Measurements from ENCODE around the gene RBMX2.
"Not testable (repeated sequence)": the region's sequence is repeated elsewhere in the genome, so short reads cannot be mapped to it uniquely, and the experiment has no call there.

RBMX2 gene

DNA sequence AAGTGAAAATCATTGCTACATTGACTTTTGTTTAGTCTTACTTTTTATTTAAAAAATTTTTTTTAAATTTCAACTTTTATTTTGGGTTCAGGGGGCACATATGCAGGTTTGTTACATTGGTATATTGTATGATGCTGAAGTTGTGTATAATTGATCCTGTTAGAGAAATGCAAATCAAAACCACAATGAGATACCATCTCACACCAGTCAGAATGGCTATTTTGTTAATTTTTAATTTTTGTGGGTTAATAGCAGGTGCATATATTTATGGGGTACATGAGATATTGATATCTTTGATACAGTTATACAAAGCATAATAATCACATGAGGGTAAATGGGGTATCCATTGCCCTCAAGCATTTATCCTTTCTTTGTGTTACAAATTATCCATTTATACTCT, 34.1 kb downstream of the RBMX2 start:
- TF ChIP-seq FOXP2 (optimal IDR thresholded peaks at IDR 0.05; ENCODE audit: control extremely low read depth, extremely low read length, insufficient read depth) (no peak), EZH2 (IDR thresholded peaks at IDR 0.05) (no peak), POLR2AphosphoS5 (IDR thresholded peaks at IDR 0.05; ENCODE audit: borderline replicate concordance, low read depth, low read length) (no peak)
- no peak overlapping the region for H3K27ac ChIP-seq
- no peak for DNase-seq (ENCODE audit: low read depth, low spot score)
- no peaks in the 10 kb centered on the region for H3K9me3 ChIP-seq (ENCODE audit: low read depth, low read length)
- no peak overlapping the region for H3K9ac ChIP-seq (ENCODE audit: insufficient read length)
- no peak overlapping the region for H3K4me3 ChIP-seq
- H3K36me3 ChIP-seq (ENCODE audit: insufficient read depth, low read length), result no peaks in the 10 kb centered on the region

DNA sequence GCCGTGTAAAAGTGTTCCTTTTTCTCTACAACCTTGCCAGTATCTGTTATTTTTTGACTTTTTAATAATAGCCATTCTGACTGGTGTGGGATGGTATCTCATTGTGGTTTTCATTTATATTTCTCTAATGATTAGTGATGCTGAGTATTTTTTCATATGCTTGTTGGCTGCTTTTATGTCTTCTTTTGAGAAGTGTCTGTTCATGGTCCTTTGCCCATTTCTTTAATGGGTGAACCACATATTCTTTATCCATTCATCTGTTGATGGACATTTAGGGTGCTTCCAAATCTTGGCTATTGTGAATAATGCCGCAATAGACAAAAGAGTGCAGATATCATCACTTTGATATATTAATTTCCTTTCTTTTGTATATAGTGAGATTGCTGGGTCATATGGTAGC, 36.2 kb downstream of the RBMX2 start:
- not testable (repeated sequence) for DNase-seq (ENCODE audit: low read depth, low spot score); H3K36me3 ChIP-seq (ENCODE audit: insufficient read depth, low read length); H3K4me3 ChIP-seq; H3K9me3 ChIP-seq (ENCODE audit: low read depth, low read length); H3K9ac ChIP-seq (ENCODE audit: insufficient read length); H3K27ac ChIP-seq

DNA sequence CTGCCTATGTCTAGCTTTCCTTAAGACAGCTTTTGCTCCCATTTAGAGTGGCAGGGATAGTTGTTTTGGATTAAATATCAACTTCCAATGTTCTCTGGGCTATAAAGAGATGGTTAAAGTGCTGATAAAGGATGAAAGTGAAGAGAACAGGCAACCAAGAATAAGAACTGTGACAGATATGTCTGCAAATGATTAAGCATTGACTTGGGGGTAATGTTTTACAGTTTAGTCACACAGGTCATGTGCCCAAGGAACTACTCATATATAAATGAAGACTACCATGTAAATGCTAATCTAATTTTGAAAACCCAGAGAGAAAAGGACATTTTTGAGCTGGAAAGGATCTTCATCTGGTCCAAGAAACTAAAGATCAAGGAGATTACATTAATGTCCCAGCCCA, 42.1 kb downstream of the RBMX2 start:
- DNase-seq (ENCODE audit: low read depth, low spot score), result no peak
- no peak overlapping the region for H3K4me3 ChIP-seq
- H3K27ac ChIP-seq, result no peak overlapping the region
- no peak overlapping the region for H3K9ac ChIP-seq (ENCODE audit: insufficient read length)
- no peaks in the 10 kb centered on the region for H3K9me3 ChIP-seq (ENCODE audit: low read depth, low read length)
- TF ChIP-seq POLR2AphosphoS5 (IDR thresholded peaks at IDR 0.05; ENCODE audit: borderline replicate concordance, low read depth, low read length) (no peak), EZH2 (IDR thresholded peaks at IDR 0.05) (no peak), FOXP2 (optimal IDR thresholded peaks at IDR 0.05; ENCODE audit: control extremely low read depth, extremely low read length, insufficient read depth) (no peak)
- no peaks in the 10 kb centered on the region for H3K36me3 ChIP-seq (ENCODE audit: insufficient read depth, low read length)

DNA sequence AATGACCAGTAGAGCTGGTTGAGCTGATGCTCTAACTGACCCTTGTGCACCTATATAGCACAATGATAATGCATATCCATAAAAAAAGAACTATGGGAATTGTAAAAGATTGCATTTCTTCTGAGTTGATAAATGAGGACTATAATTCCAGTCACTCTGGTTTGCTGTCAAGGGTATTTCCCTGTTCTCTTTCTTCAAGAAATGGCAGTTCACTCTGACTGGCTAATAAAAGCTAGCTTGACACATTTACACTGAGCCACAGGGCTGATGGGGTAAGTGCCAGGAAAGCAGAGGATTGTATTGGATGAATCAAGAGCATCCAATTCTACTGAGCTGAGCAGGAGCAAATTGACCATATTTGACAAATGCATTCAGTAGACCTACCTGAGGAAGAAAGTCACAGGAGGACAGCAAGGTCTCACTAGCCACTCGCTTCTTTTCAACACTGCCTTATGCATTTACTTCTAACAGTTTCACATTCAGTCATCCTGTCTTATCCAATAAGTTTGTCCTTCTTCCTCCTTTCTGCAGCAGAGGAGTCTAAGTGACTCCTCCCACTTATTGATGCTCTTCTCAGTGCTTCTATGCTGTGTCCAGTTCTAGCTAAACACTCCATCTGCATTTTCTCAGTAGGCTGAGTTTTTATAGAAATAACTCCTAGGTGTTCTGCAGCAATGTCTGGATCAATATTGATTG, 43.0 kb downstream of the RBMX2 start:
- H3K9me3 ChIP-seq (ENCODE audit: low read depth, low read length), result no peaks in the 10 kb centered on the region
- H3K9ac ChIP-seq (ENCODE audit: insufficient read length), result no peak overlapping the region
- H3K36me3 ChIP-seq (ENCODE audit: insufficient read depth, low read length), result no peaks in the 10 kb centered on the region
- TF ChIP-seq FOXP2 (optimal IDR thresholded peaks at IDR 0.05; ENCODE audit: control extremely low read depth, extremely low read length, insufficient read depth) (no peak), EZH2 (IDR thresholded peaks at IDR 0.05) (no peak), POLR2AphosphoS5 (IDR thresholded peaks at IDR 0.05; ENCODE audit: borderline replicate concordance, low read depth, low read length) (no peak)
- no peak for DNase-seq (ENCODE audit: low read depth, low spot score)
- H3K27ac ChIP-seq, result no peak overlapping the region
- no peak overlapping the region for H3K4me3 ChIP-seq

DNA sequence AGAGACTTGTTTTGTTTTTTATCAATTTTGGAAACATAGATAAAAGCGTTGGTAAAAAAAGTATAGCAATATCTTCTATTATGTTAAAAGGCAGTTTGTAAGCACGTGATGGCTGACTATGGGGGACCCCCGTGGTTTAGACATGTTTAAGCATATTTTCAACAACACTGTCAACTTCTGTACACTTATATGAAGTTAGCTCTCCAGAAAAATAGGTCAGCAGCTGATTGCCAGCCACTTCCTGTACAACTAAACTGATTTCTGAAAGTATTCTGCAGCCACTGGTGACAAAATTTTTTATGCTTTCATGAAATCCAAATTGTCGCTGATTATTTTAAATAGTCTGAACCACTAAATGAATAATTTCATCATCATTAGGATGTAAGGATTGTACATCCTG, 45.2 kb downstream of the RBMX2 start:
- H3K27ac ChIP-seq, result no peak overlapping the region
- TF ChIP-seq POLR2AphosphoS5 (IDR thresholded peaks at IDR 0.05; ENCODE audit: borderline replicate concordance, low read depth, low read length), result no peak
- no peak for TF ChIP-seq FOXP2 (optimal IDR thresholded peaks at IDR 0.05; ENCODE audit: control extremely low read depth, extremely low read length, insufficient read depth)
- no peak for TF ChIP-seq EZH2 (IDR thresholded peaks at IDR 0.05)

More for the DNA sequence above, 45.2 kb downstream of the RBMX2 start:
- Histone ChIP-seq H3K36me3 (ENCODE audit: insufficient read depth, low read length) (no peaks in the 10 kb centered on the region), H3K9me3 (ENCODE audit: low read depth, low read length) (no peaks in the 10 kb centered on the region), H3K4me3 (no peak overlapping the region), H3K9ac (ENCODE audit: insufficient read length) (no peak overlapping the region)
- DNase-seq (ENCODE audit: low read depth, low spot score), result no peak

All from SK-N-MC (cell line).